ENCODE measurements around the gene CD7.

CD7 gene

DNA sequence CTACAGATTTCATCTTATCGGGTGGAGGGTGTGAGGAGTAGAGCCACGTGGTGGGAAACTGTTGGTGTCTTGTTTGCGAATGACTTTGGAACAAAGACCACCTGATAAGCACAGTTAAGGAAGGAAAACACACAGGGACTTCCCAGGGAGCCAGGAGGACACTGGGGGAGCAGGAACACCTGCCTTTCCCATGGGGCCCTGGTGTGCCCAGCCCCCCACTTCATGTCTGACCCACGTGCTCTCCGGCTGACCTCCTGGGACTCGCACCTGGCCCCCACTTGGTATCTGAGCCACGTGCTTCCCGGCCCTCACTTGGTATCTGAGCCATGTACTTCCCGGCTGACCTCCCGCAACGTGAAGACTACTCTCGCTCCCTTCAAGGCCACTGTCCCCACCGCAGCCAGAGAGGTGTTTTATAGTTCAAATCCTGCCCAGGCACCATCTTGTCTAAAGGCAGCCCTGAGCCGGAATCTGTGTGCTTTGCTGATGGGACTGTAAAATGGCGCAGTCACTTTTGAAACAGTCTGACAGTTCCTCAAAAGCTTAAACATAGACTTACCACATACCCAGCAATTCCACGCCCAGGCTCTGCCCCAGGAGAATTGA is 38.5 kb downstream of the CD7 start:
- no peak for DNase-seq (ENCODE audit: low read depth)

DNA sequence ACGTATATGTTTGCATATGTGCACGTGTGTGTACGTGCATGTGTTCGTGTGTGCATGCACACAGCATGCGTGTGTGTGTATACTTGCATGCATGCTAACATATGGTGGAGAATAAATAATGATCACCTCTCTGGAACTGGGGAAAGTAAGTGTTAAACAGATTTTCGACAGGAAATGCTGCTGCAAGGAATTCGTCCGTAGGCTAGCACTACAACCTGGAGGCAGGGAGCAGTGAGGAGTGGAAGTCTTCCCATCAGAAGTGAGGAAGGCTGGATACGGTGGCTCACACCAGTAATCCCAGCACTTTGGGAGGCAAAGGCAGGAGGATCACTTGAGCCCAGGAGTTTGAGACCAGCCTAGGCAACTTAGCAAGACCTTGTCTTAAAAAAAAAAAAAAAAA is 39.1 kb downstream of the CD7 start:
- DNase-seq (ENCODE audit: low read depth), result no peak

DNA sequence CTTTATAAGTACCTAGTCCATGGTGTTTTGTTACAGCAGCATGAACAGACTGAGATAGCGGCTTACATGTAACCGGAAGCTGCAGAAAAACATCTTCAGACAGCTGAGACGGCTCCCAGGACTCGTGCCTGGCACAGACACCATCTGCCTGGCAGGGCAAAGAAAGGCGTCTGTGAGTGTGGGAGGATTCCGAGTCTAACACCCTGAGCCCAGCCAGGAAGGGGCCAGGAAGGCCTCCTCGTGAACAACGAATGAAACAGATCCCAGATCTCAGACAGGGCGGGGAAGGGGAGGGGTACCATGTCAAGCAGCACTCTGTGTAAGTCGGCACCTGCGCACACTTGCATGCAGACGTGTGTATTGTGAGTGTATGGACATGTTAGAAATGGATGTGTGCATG is 39.6 kb downstream of the CD7 start:
- no peak for DNase-seq (ENCODE audit: low read depth)

DNA sequence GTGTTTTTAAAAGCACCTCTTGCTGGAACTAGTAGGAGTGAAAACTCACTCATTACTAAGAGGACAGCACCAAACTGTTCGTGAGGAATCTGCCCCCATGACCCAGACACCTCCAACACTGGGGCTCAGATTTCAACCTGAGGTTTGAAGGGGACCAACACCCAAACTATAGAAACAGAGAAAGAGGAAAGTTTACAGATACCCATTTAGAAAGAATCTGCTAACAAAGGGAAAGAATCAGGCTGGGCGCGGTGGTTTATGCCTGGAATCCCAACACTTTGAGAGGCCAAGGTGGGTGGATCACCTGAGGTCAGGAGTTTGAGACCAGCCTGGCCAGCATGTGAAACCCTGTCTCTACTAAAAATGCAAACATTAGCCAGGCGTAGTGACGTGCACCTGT is 40.5 kb downstream of the CD7 start:
- no peak for DNase-seq (ENCODE audit: low read depth)

DNA sequence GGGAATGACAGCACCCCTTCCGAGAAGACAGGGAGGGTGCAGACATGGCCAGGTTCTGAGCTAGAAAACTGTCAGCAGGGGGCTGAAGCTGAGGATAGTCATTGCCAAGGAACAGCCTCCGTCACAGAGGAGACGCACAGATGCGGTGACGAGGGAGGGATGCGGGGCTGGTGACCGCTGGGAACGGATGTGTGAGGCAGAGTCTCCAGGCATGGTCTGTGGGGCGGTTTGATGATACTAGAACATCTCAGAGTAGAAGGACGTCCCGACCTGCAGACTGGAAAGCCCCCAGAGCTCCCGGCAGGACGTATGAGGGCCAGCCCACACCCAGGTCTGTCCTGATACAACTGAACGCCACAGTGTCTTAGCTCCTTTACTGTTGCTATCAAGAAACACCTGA is 42.1 kb downstream of the CD7 start:
- no peak for DNase-seq (ENCODE audit: low read depth)

DNA sequence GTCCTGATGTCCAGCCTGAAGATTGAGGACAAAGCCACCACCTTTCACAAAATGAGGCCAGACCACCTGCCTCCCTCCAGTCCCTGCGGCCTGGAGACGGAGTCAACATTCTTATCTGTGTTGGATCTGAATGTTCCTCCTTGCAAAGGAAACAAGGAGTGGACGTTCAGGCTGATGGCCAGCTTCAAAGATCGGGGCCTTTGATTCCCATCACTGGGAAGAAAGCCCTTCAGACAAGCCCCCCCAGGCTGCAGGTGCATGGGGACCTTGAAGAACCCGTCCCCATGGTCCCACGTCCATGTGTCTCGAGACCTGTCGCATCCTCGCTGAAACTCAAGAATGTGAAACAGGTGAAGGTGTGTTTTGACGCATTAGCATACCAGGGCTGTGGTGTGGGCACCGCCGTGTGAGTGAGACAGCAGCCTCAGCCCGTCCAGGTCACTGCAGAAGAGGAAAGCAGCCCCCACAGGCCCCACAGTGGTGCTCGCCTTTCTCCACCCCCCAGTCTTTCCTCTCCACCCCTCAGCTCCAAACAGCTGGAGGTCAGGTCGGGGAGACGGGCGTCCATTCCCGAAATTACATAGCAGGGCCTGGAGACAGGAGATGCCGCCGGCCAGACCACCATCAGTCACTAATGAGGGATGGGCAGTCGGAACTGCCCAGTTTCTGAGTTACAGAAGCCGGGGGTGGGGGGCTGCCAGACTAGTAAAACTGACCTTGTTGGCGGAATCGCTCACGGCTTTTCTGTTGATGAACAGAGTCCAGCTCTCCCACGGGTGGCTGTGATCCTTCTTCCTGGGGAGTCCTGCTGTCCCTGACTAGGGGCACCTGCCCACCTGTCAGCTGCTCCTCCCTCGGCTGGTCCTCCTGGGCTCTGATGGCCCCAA is 43.0 kb downstream of the CD7 start:
- DNase-seq (ENCODE audit: low read depth), result no peak

DNA sequence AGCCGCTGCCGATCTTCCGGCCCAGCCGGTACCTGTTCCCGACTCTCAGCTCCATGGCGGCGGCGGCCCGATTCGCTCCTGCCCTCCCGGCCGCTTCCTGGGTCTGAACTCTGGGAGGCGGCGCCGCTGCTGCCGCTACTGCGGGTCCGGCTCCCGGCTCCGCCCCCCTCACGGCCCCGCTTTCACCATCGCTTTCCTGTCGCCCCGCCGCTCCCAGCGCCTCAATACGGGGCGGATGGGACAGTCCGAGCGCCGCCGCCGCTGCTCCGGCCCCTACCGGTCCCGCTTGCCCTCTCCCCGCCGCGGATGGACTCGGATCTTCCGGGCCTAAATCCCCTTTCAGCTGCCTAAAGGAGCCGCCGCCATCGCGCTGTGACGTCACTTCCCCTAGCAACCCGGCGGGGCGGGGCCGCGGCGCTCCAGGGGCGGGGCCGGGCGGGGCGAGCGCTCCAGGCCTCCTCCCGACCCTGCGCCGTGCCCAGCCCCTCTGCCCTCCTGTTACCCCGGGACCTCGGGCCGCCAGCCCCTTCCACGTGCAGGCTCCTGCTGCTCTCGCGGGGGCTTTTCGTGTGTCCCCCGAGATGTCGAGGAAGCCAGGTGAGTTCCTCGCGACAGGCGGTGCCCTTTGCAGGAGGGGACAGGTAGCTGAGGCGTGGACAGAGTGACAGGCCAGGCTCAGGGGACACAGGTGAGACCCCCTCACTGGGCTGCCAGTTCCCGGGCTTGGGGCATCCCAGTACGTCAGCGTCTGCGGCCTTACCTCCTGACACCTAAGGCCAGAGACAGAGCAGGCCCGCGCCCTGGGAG is 43.9 kb downstream of the CD7 start, which contains the start of gene CSNK1D:
CSNK1D (minus strand) TSS at position 374 of the 807 bp plus-strand sequence; CDS start at position 55, 319 bp downstream.
- DNase-seq (ENCODE audit: low read depth), result peak; percentile 91

DNA sequence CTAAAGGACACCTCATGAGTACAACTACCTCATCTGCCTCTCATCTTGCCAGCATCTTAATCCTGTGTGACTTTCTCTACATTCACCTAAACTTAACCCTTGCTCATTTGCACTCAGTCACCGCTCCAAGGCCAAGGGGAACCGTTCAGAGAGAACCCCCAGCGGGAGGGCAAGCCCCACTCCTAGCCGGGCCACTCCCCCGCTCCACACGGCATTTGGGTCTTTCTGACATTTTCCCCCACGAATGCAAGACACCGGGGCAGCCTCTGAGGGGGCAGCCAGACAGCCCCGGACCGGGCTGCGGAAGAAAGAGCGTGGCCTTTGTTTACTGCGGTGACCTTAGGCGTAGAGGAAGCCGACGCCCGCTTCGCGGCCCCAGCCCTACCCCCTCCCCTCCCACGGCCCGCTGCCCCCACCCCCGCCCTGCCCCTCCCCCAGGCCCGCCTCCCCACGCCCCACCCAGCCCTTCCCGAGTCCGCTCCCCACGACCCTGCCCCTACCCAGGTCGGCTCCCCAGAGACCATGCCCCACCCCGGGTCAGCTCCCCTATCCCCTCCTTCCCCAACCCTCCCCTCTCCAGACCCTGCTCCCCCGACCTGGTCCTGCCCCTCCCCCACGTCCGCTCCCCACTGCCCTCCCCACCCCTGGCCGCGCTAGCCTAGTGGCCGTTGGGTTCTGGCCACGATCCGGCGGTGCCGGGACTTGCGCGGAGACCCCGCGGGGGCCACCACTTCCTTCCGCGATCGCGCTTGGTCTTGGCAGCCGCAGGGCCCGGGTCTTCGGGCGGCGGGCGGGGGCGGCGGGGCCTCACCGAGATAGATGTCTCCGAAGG is 44.7 kb downstream of the CD7 start:
- DNase-seq (ENCODE audit: low read depth), result peak; percentile 31

DNA sequence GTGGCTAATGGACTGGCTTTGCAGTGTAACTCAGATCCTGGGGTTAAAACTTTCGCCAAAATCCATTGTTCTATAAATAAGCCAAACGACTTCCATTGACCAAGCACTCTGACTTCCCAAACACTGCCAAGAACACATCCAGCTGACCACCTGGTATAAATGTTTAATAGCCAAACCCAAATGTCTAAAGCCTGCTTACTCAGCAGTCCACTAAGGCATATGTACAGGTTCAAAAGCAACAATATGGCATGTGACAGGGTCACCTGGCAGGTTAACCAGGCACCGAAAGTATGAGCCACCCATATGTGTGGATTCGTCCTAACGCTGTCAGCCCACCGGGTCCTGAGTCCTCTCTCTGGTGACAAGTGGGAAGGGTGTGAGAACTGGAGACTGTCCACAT is 46.0 kb downstream of the CD7 start:
- DNase-seq (ENCODE audit: low read depth), result no peak

DNA sequence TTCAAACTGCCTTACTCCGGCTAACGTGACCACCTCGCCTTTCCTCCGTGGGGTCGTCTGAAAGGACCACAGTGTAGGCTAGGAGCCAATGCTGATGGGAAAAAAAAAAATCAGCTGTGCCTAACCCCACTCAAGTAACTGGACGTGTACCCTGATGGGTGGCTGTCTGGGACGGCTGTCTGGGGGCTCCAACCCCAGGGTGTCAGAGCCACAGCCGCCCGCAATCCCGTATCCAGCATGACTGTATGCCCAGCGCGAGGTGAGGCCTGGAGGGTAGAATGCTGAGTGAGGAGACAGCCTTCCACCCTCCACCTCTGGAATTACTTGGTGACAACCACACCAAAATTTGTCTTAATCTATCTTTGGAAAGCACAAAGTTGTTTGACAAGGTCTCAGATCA is 46.8 kb downstream of the CD7 start:
- DNase-seq (ENCODE audit: low read depth), result no peak

DNA sequence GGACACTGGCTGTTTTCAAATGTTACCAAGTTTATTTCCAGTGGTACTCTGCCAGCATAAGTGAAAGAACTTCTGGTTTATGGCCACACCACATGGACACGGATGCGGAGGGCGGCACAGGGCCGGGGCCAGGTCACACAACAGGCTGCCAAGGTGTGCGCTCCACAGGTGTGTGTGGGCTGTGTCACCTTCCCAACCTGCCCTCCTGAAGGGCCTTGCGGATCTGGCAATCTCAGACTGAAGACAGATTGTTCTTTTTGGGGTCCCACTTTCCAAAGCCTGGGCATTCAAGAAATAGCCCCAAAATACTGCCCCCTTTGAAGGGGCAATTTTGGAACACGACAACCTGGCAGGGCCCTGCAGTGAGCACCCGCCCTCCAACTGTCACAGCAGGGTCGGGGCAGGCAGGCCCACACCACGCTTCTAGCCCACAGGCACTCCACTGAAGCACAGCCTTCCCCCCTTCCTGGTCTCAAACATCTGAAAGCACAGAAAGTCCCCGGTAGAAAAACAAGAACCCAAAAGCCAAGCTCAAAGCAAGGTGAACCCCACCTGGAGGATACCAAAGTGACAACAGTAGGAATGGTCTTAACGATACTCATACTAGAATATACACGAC is 47.4 kb downstream of the CD7 start:
- no peak for DNase-seq (ENCODE audit: low read depth)

DNA sequence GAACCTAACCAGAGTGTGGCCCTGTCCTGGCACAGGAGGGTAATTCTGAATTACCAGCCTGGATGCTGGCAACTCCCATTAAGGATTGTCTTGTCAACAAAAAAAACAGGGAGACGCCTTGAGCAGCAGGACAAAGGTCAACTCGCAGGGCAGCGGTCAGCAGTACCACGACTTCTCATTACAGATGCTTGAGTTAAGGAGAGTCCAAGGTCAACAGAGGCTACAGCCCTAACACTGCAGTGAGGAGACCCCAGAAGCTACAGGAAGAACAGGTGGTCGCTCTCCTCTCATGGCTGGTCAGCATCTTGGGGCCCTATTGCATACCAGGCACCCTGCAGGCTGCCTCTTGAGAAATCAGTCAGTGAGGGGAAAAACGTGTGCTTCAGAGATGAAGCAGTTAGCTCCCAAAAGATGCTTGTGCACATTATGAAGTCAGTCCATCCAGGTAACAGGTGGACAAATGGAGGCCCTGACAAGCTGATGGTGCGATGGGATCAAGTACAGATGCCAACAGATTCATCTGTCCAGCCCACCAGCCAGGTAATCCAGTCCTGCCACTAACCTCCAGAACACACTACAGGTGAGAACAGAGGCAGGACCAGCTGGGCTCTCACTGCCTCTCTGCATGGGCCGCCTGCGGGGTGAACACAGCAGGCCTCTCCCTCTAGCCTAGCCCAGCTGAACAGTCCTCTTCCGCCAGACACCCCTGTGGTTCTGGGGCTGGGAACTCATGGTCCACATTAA is 48.1 kb downstream of the CD7 start:
- no peak for DNase-seq (ENCODE audit: low read depth)

DNA sequence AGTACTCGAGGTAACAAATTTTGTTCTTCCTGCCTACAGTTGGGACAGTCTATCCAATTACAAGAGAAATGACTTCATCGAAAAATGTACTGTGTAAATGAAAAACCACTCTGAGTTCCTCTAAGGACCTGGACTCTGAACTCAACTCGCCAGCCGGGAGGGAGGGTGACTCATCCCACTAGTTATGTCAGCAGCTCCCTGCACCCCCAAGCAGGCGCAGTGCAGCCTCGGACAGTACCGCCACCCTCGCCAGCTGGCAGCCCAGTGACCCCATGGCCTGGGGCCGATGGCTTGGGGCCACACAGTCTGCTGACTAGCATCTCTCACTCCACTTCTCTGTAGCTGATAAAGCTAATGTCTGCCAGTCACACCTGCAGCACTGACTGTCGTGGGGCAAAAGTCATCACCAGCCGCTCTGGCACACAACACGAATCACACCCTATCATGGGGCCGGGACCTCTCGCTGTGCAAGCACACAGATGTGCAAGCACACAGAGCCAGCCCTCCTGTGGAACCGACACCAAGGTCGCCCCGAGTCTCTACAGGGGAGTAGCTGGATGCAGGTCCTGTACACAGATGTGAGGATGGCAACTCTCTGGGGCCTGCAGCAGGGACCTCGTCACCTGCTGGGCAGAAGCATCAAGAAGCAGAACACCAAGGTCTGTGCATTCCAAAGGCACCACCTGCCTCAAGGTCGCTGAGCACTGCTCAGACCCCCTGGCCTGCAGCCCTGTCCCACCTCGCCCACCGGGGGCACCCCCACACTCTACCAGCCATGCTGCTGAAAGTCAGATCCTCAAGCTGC is 49.6 kb downstream of the CD7 start:
- DNase-seq (ENCODE audit: low read depth), result peak; percentile 31

DNA sequence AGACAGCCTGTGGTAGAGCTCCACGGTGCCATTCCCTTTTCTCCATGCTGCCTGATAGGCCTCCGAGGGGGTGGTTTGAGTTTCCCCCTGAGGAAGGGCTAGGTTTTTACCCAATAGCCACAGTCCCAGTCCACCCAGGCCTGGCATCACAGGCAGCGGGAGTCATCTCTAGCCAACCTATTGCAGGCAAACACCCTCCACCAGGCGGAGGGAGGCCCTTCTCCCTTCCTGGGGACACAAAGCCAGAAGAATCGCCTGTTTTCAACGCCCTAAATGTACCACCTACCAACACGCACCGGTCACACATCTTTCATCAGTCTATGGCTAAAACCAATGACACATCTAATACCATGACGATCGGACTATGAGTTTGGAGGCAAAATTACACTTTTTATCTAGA is 51.3 kb downstream of the CD7 start:
- no peak for DNase-seq (ENCODE audit: low read depth)
